Endodermal cell (in vitro differentiated cells): ENCODE data around the gene SECISBP2L. TPM values are rescaled to one million over a fixed set of nuclear protein-coding genes. Genes with fewer than 3 reads are reported as not detected.

Experiments used
- DNase-seq: peaks from one replicate; pipeline ENCODE4 v3.0.0-alpha.2; 2017
- H3K27ac ChIP-seq: 2 replicates; pipeline ENCODE4 v1.5.1; 2013; ENCODE audit warnings: mild to moderate bottlenecking, low read depth, low read length, moderate library complexity
- H3K27me3 ChIP-seq: 2 replicates; pipeline ENCODE4 v1.6.1; 2013; ENCODE audit warnings: mild to moderate bottlenecking, low read length, moderate library complexity; ENCODE audit not compliant: insufficient read depth, control insufficient read depth, poor library complexity, severe bottlenecking
- H3K36me3 ChIP-seq: 2 replicates; pipeline ENCODE4 v1.7.0; 2013; ENCODE audit warnings: mild to moderate bottlenecking, low read length, moderate library complexity; ENCODE audit not compliant: control insufficient read depth, insufficient read depth
- H3K4me1 ChIP-seq: one replicate; pipeline ENCODE4 v1.7.0; 2013; ENCODE audit warnings: low read length; ENCODE audit not compliant: control insufficient read depth, insufficient read depth
- H3K4me3 ChIP-seq: 2 replicates; pipeline ENCODE4 v1.5.1; 2013; ENCODE audit warnings: mild to moderate bottlenecking, low read length, moderate library complexity
- H3K9ac ChIP-seq: 2 replicates; pipeline ENCODE4 v1.6.1; 2013; ENCODE audit warnings: mild to moderate bottlenecking, low read length, moderate library complexity; ENCODE audit not compliant: poor library complexity, severe bottlenecking; ENCODE audit errors: extremely low read depth
- H3K9me3 ChIP-seq: 2 replicates; pipeline ENCODE4 v1.6.1; 2013; ENCODE audit warnings: mild to moderate bottlenecking, low read length, moderate library complexity; ENCODE audit not compliant: control insufficient read depth
- H3K27ac Mint-ChIP-seq: 2 replicates; pipeline ENCODE4 v1.8.0; 2020; ENCODE audit warnings: mixed read lengths
- H3K27me3 Mint-ChIP-seq: 2 replicates; pipeline ENCODE4 v1.8.0; 2021; ENCODE audit warnings: mild to moderate bottlenecking, mixed read lengths; ENCODE audit not compliant: insufficient read depth
- H3K36me3 Mint-ChIP-seq: 2 replicates; pipeline ENCODE4 v1.8.0; 2020; ENCODE audit warnings: low read depth, mixed read lengths
- H3K4me1 Mint-ChIP-seq: 2 replicates; pipeline ENCODE4 v1.8.0; 2020; ENCODE audit warnings: mixed read lengths
- H3K4me3 Mint-ChIP-seq: 2 replicates; pipeline ENCODE4 v1.8.0; 2020; ENCODE audit warnings: mild to moderate bottlenecking, moderate library complexity, mixed read lengths
- H3K9me3 Mint-ChIP-seq: 2 replicates; pipeline ENCODE4 v1.8.0; 2020; ENCODE audit warnings: mild to moderate bottlenecking, mixed read lengths
- WGBS, 2 experiments: methylation state at CpG; one replicate each; pipeline versions ENCODE4 v1.1.5 to v1.1.7; 2013; ENCODE audit warnings: missing lambda C conversion rate in 2 of 2, mixed read lengths in 1 of 2; ENCODE audit not compliant: insufficient coverage in 1 of 2, insufficient read length in 1 of 2; 5-methylcytosine and 5-hydroxymethylcytosine counted together
- total RNA-seq, 2 donors: library from RNA; stranded (reverse); fragmentation: NEBNext Ultra II Directional in 1 of 2; extraction: Animal tissue kit (Norgen Biotek cat#: 25700) in 1 of 2; gene quantifications; 2 replicates in 1 of 2; 3 replicates in 1 of 2; pipeline ENCODE4 v1.2.1, GENCODE V29; 2021
- TF ChIP-seq, protein P1 (sequence below): fragments of 200-600 bp; sonication (generic); conservative IDR thresholded peaks from 2 replicates; pipeline ENCODE4 v1.5.0; 2021; ENCODE audit warnings: antibody characterized with exemption, mild to moderate bottlenecking

The SECISBP2L gene
- total RNA-seq, 2 donors from 2014 or later: 49.4 to 51.0 TPM

DNA sequence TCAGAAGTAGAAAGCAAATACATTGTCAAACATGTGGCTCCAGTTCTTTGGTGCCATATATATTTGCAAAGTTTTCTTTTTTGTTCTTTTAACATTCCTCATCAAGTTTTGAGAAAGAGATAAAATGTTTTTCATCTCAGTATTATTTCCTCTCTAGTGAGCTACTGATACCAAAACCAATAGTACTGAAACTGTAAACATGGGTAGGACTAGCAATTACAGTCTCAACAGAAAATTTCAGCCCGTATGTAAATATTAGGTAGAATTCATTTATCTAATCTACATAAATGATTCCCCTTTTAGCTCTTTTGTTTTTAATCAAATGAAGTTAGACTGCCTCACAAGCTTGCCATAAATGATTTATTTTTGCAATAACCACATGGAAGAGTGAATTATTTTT, 21.4 kb downstream of the SECISBP2L start:
- no peak overlapping the region for H3K27ac ChIP-seq
- TF ChIP-seq, protein P1, sequence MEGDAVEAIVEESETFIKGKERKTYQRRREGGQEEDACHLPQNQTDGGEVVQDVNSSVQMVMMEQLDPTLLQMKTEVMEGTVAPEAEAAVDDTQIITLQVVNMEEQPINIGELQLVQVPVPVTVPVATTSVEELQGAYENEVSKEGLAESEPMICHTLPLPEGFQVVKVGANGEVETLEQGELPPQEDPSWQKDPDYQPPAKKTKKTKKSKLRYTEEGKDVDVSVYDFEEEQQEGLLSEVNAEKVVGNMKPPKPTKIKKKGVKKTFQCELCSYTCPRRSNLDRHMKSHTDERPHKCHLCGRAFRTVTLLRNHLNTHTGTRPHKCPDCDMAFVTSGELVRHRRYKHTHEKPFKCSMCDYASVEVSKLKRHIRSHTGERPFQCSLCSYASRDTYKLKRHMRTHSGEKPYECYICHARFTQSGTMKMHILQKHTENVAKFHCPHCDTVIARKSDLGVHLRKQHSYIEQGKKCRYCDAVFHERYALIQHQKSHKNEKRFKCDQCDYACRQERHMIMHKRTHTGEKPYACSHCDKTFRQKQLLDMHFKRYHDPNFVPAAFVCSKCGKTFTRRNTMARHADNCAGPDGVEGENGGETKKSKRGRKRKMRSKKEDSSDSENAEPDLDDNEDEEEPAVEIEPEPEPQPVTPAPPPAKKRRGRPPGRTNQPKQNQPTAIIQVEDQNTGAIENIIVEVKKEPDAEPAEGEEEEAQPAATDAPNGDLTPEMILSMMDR: no peak
- H3K4me1 Mint-ChIP-seq: no peaks in the 10 kb centered on the region
- 100% methylated on average over 1 of the region's 1 CpG; no CpG with 5 or more reads in 1 of the 2 experiments for WGBS, 2 experiments
- H3K4me3 Mint-ChIP-seq: no peak overlapping the region
- no peaks in the 10 kb centered on the region for H3K27me3 Mint-ChIP-seq
- H3K27me3 ChIP-seq: no peaks in the 10 kb centered on the region
- no peak overlapping the region for H3K27ac Mint-ChIP-seq
- peaks cover 82% of the 10 kb centered on the region for H3K36me3 ChIP-seq
- no peaks in the 10 kb centered on the region for H3K9me3 Mint-ChIP-seq
- no peak for DNase-seq
- no peaks in the 10 kb centered on the region for H3K4me1 ChIP-seq
- H3K9ac ChIP-seq: no peak overlapping the region
- no peak overlapping the region for H3K4me3 ChIP-seq
- no peaks in the 10 kb centered on the region for H3K9me3 ChIP-seq
- H3K36me3 Mint-ChIP-seq: peaks cover 70% of the 10 kb centered on the region

DNA sequence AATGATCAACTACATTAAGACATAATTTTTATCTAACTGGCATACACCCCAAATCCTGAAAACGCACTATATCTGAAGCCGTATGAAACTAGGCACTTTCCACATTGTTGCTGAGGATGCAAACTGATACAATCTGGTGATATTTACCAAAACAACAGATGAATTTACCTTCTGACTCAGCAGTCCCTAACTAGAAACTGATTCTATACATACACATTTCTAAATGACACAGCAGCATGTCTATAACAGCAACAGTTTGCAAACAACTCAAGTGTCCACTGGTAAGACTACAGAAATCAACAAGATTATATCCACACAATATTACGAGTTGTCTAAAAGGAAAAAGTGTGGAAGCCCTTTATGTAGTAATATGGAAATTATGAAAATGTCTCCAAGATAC, 22.9 kb downstream of the SECISBP2L start:
- no peak overlapping the region for H3K27ac ChIP-seq
- no peak overlapping the region for H3K4me3 ChIP-seq
- H3K4me1 ChIP-seq: no peaks in the 10 kb centered on the region
- no peak overlapping the region for H3K9ac ChIP-seq
- H3K36me3 ChIP-seq: peaks cover 82% of the 10 kb centered on the region
- H3K4me1 Mint-ChIP-seq: no peaks in the 10 kb centered on the region
- H3K27me3 ChIP-seq: no peaks in the 10 kb centered on the region
- no peak for DNase-seq
- no peak overlapping the region for H3K27ac Mint-ChIP-seq
- no peak overlapping the region for H3K4me3 Mint-ChIP-seq
- H3K9me3 Mint-ChIP-seq: no peaks in the 10 kb centered on the region
- WGBS, 2 experiments: 88 to 95% methylated on average over 2 to 3 of the region's 3 CpGs
- no peaks in the 10 kb centered on the region for H3K9me3 ChIP-seq
- no peaks in the 10 kb centered on the region for H3K27me3 Mint-ChIP-seq
- TF ChIP-seq, protein P1: no peak
- H3K36me3 Mint-ChIP-seq: peaks cover 69% of the 10 kb centered on the region

DNA sequence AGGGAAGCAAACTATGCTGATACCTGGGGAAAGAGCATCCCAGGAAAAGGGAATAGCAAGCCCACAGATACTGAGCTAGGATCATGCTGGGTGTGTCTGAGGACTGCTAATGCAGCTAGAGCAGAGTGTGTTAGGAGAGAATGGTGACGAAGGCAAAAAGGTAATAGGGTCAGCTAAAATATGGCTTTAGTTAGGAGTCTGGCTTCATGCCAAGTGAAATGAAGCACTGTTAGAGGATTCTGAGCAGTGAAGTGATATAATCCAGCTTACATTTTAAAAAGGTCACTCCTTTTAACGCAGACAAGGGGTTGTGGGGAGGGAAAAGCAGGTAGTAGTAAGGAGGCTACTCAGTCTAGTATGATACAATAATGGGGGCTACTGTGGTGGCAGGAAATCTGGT, 30.4 kb downstream of the SECISBP2L start:
- Histone ChIP-seq H3K27me3 (no peaks in the 10 kb centered on the region), H3K9me3 (no peaks in the 10 kb centered on the region), H3K9ac (no peak overlapping the region), H3K27ac (no peak overlapping the region), H3K36me3 (peaks cover 79% of the 10 kb centered on the region), H3K4me3 (no peak overlapping the region), H3K4me1 (no peaks in the 10 kb centered on the region)
- H3K36me3 Mint-ChIP-seq: peaks cover 55% of the 10 kb centered on the region
- no peaks in the 10 kb centered on the region for H3K9me3 Mint-ChIP-seq
- DNase-seq: no peak
- TF ChIP-seq, protein P1: no peak
- no peak overlapping the region for H3K27ac Mint-ChIP-seq
- no peaks in the 10 kb centered on the region for H3K27me3 Mint-ChIP-seq
- WGBS, 2 experiments: 86 to 93% methylated on average over 2 of the region's 2 CpGs
- no peak overlapping the region for H3K4me3 Mint-ChIP-seq
- H3K4me1 Mint-ChIP-seq: no peaks in the 10 kb centered on the region
